Stimulated activated CD4-positive, alpha-beta T cell treated with anti-CD3 and anti-CD28 coated beads, TNF-alpha, amount 100 ng/mL, for 24 hours (primary cell): ENCODE data around the gene SPATA16.
"Not testable (repeated sequence)": the region's sequence is repeated elsewhere in the genome, so short reads cannot be mapped to it uniquely, and the experiment has no call there.

Experiments used
- DNase-seq, 3 experiments: peaks; one replicate each; pipeline ENCODE4 v3.0.0-alpha.2; 2020; ENCODE audit warnings: low read depth in 3 of 3

Gene SPATA16

GRCh38 chr3:173140986-173141385 is at the start of gene SPATA16:
SPATA16 (minus strand) TSS chr3:173141235; CDS start chr3:173117731, 23,504 bp downstream.
- DNase-seq: no peak

GRCh38 chr3:173183022-173183421 is 42.0 kb upstream of the SPATA16 start:
- not testable (repeated sequence) for DNase-seq

GRCh38 chr3:173173652-173174051 is 32.6 kb upstream of the SPATA16 start:
- DNase-seq: no peak

GRCh38 chr3:173159139-173159538 is 18.1 kb upstream of the SPATA16 start:
- DNase-seq: not testable (repeated sequence)

- not testable (repeated sequence) for DNase-seq
Measured at GRCh38 chr3:173156533-173156932, 15.5 kb upstream of the SPATA16 start.

GRCh38 chr3:173153631-173154030 is 12.6 kb upstream of the SPATA16 start:
- no peak for DNase-seq

- DNase-seq: no peak
Measured at GRCh38 chr3:173139420-173139819, 1.6 kb downstream of the SPATA16 start.

- no peak for DNase-seq
Measured at GRCh38 chr3:173138026-173138425, 3.0 kb downstream of the SPATA16 start.

GRCh38 chr3:173135059-173135458 is 6.0 kb downstream of the SPATA16 start:
- DNase-seq: no peak

GRCh38 chr3:173128633-173129032 is 12.4 kb downstream of the SPATA16 start:
- DNase-seq: no peak

- DNase-seq: no peak
Measured at GRCh38 chr3:173111321-173111720, 29.7 kb downstream of the SPATA16 start.

GRCh38 chr3:173109143-173109542 is 31.9 kb downstream of the SPATA16 start:
- DNase-seq: no peak

GRCh38 chr3:173103469-173103868 is 37.6 kb downstream of the SPATA16 start:
- DNase-seq: no peak

GRCh38 chr3:173098959-173099358 is 42.1 kb downstream of the SPATA16 start:
- DNase-seq: no peak

GRCh38 chr3:173096994-173097785 is 43.8 kb downstream of the SPATA16 start:
- DNase-seq: no peak

- no peak for DNase-seq
Measured at GRCh38 chr3:173096140-173096539, 44.9 kb downstream of the SPATA16 start.

- DNase-seq: no peak
Measured at GRCh38 chr3:173092038-173092437, 49.0 kb downstream of the SPATA16 start.

GRCh38 chr3:173090492-173090891 is 50.5 kb downstream of the SPATA16 start:
- DNase-seq: no peak

GRCh38 chr3:173089283-173089682 is 51.8 kb downstream of the SPATA16 start:
- DNase-seq: no peak

GRCh38 chr3:173078525-173078924 is 62.5 kb downstream of the SPATA16 start:
- DNase-seq: no peak

- no peak for DNase-seq
Measured at GRCh38 chr3:173066044-173067004, 74.7 kb downstream of the SPATA16 start.

- DNase-seq: no peak
Measured at GRCh38 chr3:173065543-173065981, 75.5 kb downstream of the SPATA16 start.
